ENCODE data around the gene NOS3.

Gene NOS3

DNA sequence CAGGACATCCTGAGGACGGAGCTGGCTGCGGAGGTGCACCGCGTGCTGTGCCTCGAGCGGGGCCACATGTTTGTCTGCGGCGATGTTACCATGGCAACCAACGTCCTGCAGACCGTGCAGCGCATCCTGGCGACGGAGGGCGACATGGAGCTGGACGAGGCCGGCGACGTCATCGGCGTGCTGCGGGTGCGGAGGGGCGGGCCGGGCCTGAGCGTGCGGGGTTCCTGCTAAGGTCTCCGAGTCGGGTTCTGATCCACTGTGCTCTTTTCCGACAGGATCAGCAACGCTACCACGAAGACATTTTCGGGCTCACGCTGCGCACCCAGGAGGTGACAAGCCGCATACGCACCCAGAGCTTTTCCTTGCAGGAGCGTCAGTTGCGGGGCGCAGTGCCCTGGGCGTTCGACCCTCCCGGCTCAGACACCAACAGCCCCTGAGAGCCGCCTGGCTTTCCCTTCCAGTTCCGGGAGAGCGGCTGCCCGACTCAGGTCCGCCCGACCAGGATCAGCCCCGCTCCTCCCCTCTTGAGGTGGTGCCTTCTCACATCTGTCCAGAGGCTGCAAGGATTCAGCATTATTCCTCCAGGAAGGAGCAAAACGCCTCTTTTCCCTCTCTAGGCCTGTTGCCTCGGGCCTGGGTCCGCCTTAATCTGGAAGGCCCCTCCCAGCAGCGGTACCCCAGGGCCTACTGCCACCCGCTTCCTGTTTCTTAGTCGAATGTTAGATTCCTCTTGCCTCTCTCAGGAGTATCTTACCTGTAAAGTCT is 23.1 kb downstream of the NOS3 start:
- H3K4me3 ChIP-seq (ENCODE audit: low read length) = peak overlapping the region; percentile 54

DNA sequence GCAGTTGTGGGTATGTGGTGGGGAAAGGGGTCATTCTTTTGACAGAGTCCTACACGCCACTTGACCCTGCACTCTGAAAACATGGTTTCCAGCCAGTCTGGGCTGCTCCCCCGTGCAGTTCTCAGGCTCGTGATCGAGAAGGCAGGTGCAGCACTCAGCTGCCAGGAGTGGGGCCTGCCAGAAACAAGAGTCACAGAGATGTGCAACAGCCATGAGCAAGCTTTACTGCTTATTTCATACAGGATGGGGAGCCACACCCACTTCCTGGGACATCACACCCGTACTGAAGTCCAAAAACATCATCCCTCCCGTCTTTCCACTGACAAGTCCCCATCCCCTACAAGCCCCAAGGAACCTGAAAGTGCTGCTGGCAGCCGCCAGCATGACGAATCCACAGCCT is 24.1 kb downstream of the NOS3 start:
- TF ChIP-seq, protein P1, sequence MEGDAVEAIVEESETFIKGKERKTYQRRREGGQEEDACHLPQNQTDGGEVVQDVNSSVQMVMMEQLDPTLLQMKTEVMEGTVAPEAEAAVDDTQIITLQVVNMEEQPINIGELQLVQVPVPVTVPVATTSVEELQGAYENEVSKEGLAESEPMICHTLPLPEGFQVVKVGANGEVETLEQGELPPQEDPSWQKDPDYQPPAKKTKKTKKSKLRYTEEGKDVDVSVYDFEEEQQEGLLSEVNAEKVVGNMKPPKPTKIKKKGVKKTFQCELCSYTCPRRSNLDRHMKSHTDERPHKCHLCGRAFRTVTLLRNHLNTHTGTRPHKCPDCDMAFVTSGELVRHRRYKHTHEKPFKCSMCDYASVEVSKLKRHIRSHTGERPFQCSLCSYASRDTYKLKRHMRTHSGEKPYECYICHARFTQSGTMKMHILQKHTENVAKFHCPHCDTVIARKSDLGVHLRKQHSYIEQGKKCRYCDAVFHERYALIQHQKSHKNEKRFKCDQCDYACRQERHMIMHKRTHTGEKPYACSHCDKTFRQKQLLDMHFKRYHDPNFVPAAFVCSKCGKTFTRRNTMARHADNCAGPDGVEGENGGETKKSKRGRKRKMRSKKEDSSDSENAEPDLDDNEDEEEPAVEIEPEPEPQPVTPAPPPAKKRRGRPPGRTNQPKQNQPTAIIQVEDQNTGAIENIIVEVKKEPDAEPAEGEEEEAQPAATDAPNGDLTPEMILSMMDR (conservative IDR thresholded peaks at IDR 0.05; ENCODE audit: low read length) = no peak
- DNase-seq (ENCODE audit: low read depth) = no peak

More for the DNA sequence above, 23.1 kb downstream of the NOS3 start:
- peak; percentile 71 for DNase-seq (ENCODE audit: low read depth)
- TF ChIP-seq, protein P1 (conservative IDR thresholded peaks at IDR 0.05; ENCODE audit: low read length) = peak; percentile 33

DNA sequence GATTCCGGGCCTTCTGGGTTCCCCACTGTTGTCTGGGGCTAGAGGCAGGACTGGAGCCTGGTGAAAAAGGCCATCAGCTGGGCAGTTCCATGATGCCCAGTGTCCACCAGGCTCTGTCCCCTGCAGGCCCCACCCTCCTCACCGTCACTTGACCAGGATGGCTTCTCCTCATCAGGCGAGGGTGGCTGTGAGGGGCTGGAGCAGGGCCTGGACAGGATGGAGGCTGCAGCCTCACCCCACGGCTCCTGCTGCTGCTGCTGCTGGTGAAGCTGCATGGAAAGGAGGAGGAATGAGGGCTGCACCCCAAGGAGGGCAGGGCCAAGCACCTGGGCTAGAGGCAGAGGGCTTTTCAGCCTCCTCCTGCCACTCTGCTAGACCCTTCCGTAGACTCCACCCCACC is 25.1 kb downstream of the NOS3 start:
- TF ChIP-seq, protein P1 (conservative IDR thresholded peaks at IDR 0.05; ENCODE audit: low read length) = no peak
- DNase-seq (ENCODE audit: low read depth) = no peak
- no peak overlapping the region for H3K4me3 ChIP-seq (ENCODE audit: low read length)

More for the DNA sequence above, 24.1 kb downstream of the NOS3 start:
- H3K4me3 ChIP-seq (ENCODE audit: low read length) = no peak overlapping the region

DNA sequence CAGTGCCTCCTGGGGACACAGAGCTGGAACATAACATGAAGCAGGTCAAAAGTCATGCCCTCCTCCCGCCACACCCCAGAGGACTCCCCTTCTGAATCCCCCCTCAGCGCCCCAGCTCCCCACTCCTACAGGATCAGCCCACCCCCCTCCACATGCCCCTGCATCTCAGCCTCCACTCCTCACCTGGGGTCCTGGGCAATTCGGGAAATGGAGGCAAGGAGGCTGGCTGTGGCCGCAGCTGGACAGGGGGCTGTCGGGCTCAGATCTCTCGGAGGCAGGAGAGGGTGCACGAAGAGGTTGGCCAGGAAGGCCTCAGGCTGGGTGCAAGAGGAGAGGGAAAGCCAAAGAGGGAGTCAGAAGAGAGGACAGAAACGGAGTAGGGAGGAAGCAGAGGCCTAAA is 25.7 kb downstream of the NOS3 start:
- TF ChIP-seq, protein P1 (conservative IDR thresholded peaks at IDR 0.05; ENCODE audit: low read length) = no peak
- H3K4me3 ChIP-seq (ENCODE audit: low read length) = no peak overlapping the region
- DNase-seq (ENCODE audit: low read depth) = no peak

DNA sequence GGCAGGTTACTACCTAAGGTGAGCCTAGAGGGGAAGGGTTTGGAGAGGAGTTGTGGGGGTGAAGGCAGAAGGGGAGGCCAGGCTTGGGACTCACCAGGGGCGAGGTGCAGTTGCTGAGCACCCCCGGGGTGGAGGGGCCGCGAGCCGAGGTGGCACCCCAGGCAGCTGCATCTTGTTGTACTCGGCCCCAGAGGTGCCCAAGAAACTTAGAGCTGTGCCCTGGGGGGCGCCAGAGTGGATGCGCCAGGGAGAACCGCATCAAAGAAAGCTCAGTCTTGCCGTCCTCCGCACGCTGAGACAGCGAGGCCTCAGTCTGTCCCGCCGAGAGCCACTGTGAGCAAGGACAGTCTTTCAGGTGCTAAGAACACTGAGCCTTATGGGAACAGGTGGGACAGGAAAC is 26.1 kb downstream of the NOS3 start:
- DNase-seq (ENCODE audit: low read depth) = no peak
- TF ChIP-seq, protein P1 (conservative IDR thresholded peaks at IDR 0.05; ENCODE audit: low read length) = no peak
- no peak overlapping the region for H3K4me3 ChIP-seq (ENCODE audit: low read length)

DNA sequence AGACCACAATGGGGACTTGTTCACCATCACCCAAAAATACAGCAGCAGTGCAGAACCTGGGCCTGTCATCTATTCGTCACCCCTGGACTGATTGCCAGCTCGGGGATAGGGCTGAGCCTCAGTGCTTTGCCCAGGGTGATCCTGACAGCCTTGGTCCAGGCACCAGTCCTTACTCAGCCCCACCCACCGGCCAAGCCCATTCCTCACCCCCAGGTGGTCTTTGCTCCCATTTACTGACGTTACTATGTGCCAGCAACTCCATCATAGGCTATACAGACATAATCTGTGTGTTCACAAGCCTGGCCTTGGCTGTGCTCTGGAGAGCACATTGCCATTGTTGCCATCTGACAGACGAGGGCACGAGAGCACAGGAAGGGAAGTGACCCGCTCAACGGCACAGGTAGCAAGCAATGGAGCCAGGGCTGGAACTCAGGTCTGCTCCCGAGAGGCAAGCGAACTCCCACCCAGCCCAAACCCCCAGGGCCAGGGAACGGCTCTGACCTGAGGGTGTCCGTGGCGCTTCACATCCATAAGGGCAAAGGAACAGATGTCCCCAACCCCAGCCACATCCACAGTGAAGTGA is 26.6 kb downstream of the NOS3 start:
- H3K4me3 ChIP-seq (ENCODE audit: low read length) = no peak overlapping the region
- DNase-seq (ENCODE audit: low read depth) = no peak
- TF ChIP-seq, protein P1 (conservative IDR thresholded peaks at IDR 0.05; ENCODE audit: low read length) = no peak

DNA sequence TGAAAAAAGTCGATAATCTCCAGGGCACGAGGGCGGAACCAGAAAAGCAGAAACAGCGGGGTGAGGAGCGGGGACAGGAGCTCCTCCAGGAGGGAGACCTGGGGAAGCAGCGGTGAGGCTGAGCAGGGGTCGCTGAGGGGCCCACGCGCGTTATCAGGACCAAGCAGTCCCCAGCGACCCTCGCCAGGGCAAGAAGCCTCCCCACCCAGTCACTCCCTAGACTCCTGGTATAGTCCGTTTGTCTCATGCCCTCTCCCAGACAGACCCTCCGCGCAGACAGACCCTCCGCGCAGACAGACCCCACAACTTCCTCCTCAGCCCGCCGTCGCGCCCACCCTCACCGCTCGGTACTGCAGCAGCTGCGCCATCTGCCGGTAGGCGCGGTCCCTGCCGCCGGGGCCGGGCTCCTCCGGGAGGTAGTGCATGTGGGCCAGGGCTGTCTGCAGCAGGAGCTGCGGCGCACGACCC is 27.2 kb downstream of the NOS3 start:
- H3K4me3 ChIP-seq (ENCODE audit: low read length) = peak overlapping the region; percentile 12; the same call in 1 of the 2 replicates
- DNase-seq (ENCODE audit: low read depth) = peak; percentile 23
- TF ChIP-seq, protein P1 (conservative IDR thresholded peaks at IDR 0.05; ENCODE audit: low read length) = peak; percentile 71
